ENCODE data around the gene USP24.

USP24 gene

DNA sequence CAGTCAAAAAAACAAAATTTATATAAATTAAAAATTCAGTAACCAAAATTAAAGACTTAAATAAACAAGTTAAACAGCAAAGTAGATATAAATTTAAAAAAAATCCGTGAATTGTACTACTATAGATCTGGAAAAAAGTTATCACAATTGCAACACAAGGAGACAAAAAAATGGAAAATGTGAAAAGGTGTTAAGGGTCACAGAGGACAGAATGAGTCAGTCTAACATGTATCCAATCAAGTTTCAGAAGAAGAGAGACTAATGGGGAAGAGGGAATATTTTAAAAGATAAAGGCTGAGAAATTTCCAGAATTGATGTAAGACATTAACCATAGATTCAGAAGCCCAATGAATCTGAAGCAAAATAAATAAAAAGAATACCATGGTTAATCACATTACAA is 46.0 kb downstream of the USP24 start:
- H3K27ac ChIP-seq: no peak overlapping the region
- no peak overlapping the region for H3K4me3 ChIP-seq

- H3K4me3 ChIP-seq: no peak overlapping the region
- H3K27ac ChIP-seq: no peak overlapping the region
Observed at GRCh38 chr1:55168353-55168752, 46.8 kb downstream of the USP24 start.

GRCh38 chr1:55167224-55167871 is 47.8 kb downstream of the USP24 start:
- Histone ChIP-seq H3K4me3 (no peak overlapping the region), H3K27ac (no peak overlapping the region)

DNA sequence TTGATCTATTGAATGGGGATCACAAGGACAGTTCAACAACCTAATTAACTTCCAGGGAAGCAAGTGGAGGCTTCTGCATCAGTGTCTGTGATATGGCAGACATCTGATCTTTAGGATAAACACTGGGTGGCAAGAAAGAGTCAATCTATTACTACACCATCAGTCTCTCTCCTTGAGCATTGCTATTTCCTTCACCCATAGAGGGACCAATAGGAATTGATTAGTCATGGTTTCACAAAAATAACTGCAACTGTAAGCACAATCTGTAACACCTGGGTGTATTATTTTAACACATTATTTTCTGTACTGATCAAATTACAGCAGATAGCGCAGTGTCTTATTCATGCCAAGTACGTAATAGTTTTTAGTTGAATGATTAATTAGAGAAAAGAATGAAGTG is 50.3 kb downstream of the USP24 start:
- Histone ChIP-seq H3K27ac (no peak overlapping the region), H3K4me3 (no peak overlapping the region)

- H3K27ac ChIP-seq: no peak overlapping the region
- no peak overlapping the region for H3K4me3 ChIP-seq
Observed at GRCh38 chr1:55159571-55159970, 55.6 kb downstream of the USP24 start.

GRCh38 chr1:55156608-55157007 is 58.6 kb downstream of the USP24 start:
- Histone ChIP-seq H3K27ac (no peak overlapping the region), H3K4me3 (no peak overlapping the region)

DNA sequence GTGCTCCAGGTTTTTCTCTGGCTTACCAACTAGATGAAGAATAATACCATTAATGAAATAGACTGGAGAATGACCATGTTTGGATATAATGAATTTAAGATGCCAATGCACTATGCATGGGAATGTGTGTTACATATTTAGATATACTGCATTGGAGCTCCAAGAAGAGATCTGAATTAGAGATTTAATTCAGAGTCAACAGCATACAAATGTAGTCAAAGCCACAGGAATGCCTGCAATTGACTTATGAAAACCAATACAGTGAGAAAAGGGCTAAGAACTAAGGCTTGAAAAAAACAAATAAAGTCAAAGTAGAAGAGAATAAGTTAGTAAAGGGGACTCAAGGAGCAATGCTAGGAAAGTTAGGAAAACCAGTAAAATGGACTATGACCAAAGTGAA is 59.1 kb downstream of the USP24 start:
- no peak overlapping the region for H3K27ac ChIP-seq
- H3K4me3 ChIP-seq: no peak overlapping the region

DNA sequence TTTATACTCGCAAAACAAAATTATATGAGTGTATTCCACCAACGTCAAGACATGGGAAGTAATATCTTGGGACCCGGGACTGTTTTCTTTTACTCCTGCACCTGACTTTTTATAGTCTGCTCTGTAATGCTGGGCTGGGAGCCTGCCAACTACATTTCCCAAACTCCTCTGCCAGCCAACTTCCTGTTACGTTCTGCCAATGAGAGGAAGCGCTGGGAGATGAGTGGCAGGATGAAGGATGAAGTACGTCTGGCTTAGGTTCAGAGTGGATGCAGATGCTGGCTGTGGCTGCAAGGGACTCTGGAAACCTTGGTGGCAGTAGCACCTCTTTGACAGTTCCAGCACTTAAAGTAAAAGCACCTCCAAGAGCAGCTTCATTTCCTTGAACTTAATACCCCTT is 59.6 kb downstream of the USP24 start:
- Histone ChIP-seq H3K4me3 (no peak overlapping the region), H3K27ac (no peak overlapping the region)

- no peak overlapping the region for H3K27ac ChIP-seq
- H3K4me3 ChIP-seq: no peak overlapping the region
Observed at GRCh38 chr1:55154616-55155015, 60.5 kb downstream of the USP24 start.

DNA sequence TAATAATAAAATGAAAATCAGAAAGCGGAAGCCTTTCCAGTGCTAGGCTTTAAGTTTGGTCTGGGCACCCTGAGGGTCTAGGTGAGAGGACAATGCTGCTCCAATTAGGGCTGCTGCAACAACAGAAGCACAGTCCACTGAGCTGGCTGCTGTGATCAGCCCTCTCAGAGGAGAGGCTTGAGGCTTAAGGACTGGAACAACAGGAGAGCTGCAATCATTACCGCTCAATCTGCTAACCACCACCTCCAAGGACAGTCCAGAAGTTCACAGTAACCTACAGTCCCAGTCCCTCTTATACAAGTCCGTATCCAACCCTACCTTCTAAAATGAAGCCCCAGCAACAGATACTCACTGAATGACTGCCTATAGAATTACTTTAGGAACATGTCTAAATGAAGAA is 62.1 kb downstream of the USP24 start:
- Histone ChIP-seq H3K4me3 (no peak overlapping the region), H3K27ac (no peak overlapping the region)

DNA sequence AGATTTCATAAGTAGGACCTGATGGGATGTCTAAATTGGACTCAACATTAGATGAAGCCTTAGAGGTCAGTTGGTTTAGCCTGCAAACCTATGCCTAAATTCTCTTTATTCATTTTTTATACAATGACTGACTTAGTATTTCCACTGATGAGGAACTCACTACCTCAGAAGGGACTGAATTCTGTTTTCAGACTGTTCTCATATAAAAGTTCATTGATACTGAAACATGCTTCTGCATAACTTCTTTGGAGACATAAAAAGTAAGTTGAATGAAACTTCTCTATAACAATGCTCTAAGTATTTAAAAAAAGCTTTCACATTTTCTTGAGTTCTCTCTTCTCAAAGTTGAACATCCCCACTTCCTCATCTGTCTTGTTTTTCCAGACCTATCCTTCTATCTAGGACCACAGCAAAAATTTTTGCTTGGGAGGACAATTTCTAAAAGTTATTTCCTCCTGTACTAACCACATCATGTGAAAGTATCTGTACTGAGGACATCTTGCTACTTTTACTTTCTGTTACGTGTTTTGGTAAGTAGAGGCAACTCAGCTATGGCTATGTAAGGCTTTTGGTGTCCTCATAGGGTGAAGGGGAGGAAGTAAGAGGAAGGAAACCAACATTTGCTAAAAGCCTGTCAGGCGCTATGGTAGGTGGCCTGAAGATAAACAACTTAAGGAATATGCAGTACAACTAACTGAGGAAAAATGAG is 64.1 kb downstream of the USP24 start:
- Histone ChIP-seq H3K4me3 (no peak overlapping the region), H3K27ac (peak overlapping the region in 7 of 21 experiments; percentile 2 to 37 (median 18))

GRCh38 chr1:55148676-55149075 is 66.5 kb downstream of the USP24 start:
- Histone ChIP-seq H3K4me3 (no peak overlapping the region), H3K27ac (no peak overlapping the region)

- H3K27ac ChIP-seq: no peak overlapping the region
- no peak overlapping the region for H3K4me3 ChIP-seq
Observed at GRCh38 chr1:55147524-55147923, 67.6 kb downstream of the USP24 start.

- Histone ChIP-seq H3K27ac (no peak overlapping the region), H3K4me3 (no peak overlapping the region)
Observed at GRCh38 chr1:55146781-55147180, 68.4 kb downstream of the USP24 start.

DNA sequence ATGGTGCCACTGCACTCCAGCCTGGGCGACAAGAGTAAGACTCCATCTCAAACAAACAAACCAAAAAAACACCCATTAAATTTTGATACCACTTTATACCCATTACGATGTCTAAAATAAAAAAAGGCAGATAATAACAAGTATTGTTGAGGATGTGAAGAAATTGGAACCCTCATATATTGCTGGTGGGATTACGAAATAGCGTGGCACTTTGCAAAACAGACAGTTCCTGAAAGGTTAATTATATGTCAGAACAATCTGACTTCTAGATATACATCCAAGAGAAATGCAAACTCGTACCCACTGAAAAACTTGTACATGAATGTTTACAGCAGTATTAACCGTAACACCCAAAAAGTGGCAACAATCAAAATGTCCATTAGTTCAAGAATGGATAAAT is 70.3 kb downstream of the USP24 start:
- Histone ChIP-seq H3K27ac (no peak overlapping the region), H3K4me3 (no peak overlapping the region)

DNA sequence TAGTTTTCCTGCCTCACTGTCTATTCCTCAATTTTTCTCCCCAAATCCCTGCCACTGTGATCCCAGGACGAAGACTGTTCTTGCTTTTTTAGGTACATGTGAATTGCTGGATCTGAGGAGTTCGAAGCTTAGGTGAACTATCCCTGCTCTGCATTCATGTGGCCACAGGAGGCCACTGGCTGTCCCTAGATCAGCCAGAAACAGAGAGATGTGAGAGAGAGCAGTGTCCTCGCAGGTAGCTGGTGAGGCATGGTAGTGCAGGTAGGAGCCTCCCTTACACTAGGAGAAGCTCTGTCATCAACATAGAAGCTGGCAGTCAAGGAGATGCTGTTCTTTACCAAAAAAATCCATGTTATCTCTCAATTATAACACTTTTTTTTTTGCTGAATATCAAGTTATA is 71.5 kb downstream of the USP24 start:
- Histone ChIP-seq H3K27ac (no peak overlapping the region), H3K4me3 (no peak overlapping the region)

DNA sequence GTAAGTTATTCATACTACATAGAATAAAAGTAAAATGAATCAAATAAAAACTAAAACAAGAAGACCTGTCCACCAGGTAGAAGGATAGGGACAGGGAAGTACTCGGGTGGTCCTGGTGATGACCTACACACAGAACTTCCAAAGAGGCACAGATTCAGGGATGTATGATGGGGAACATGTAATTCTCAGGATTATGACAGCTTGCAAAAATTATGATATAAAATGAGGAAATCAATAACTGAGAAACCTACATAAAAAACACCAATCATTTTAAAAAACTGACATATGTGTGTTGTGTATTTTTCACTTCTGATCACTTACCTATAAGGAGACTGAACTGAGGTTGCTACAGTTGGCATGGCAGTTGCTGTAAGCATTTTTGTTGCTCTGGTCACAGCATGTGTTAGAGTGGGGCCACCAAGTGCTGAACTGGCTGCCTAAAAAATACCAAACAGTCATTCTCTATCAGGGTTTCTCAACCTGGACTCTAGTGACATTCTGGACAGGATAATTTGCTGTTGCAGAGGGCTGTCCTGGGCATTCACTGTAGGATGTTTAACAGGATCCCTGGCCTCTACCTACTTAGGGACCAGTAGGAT is 73.8 kb downstream of the USP24 start:
- peak overlapping the region in 6 of 21 experiments; percentile 5 to 73 (median 38) for H3K27ac ChIP-seq
- H3K4me3 ChIP-seq: no peak overlapping the region

- Histone ChIP-seq H3K4me3 (no peak overlapping the region), H3K27ac (peak overlapping the region in 4 of 21 experiments; percentile 5 to 73 (median 47))
Observed at GRCh38 chr1:55140546-55140983, 74.6 kb downstream of the USP24 start.

DNA sequence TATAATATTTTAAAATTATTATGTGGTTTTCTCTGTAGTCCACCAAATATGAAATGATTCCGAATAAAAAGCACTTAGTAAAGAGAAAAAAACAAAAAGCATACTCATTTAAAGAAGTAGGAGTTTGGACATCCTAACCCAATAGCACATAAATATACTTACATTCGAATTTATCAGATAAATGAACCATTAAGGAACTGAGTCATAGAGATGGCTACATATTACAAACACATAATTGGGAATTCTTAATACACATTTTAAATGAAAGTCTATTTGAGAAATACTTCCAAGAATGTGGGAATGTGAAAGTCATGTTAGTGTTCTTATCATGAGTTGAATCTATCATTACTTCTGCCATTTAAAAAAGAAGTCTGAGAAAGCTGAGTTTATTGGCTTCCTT is 75.0 kb downstream of the USP24 start:
- Histone ChIP-seq H3K27ac (no peak overlapping the region), H3K4me3 (no peak overlapping the region)

- Histone ChIP-seq H3K4me3 (no peak overlapping the region), H3K27ac (no peak overlapping the region)
Observed at GRCh38 chr1:55138823-55139222, 76.3 kb downstream of the USP24 start.

GRCh38 chr1:55134152-55134808 is 80.9 kb downstream of the USP24 start:
- H3K27ac ChIP-seq: no peak overlapping the region

More at GRCh38 chr1:55134152-55134808, 80.9 kb downstream of the USP24 start:
- no peak overlapping the region for H3K4me3 ChIP-seq

Measured in skin epidermis (tissue), 12 donors.